ENCODE data around the gene KCNIP1. TPM values are rescaled to one million over a fixed set of nuclear protein-coding genes. Genes with fewer than 3 reads are reported as not detected.

The KCNIP1 gene
- total and polyA plus RNA-seq, 2 experiments from 2014 or later: 0.43 to 0.80 TPM

GRCh38 chr5:170513856-170514525 lies 10.2 kb downstream of the KCNIP1 start:
- H2AFZ ChIP-seq: no peak overlapping the region
- H3K9me3 ChIP-seq (ENCODE audit: low read depth): no peaks in the 10 kb centered on the region
- TF ChIP-seq EZH2phosphoT487 (IDR thresholded peaks at IDR 0.05; ENCODE audit: low read depth, severe bottlenecking, unreplicated experiment) (no peak), EZH2 (IDR thresholded peaks at IDR 0.05; ENCODE audit: borderline replicate concordance) (no peak), CTCF (IDR thresholded peaks at IDR 0.05; ENCODE audit: poor library complexity) (no peak)
- no peaks in the 10 kb centered on the region for H3K4me1 ChIP-seq (ENCODE audit: insufficient read depth)
- H3K27me3 ChIP-seq: no peaks in the 10 kb centered on the region
- no peaks in the 10 kb centered on the region for H4K20me1 ChIP-seq (ENCODE audit: insufficient read depth, poor library complexity, severe bottlenecking)
- no peak for DNase-seq (ENCODE audit: low spot score)
- no peaks in the 10 kb centered on the region for H3K79me2 ChIP-seq
- H3K4me2 ChIP-seq: no peak overlapping the region
- H3K27ac ChIP-seq: no peak overlapping the region
- H3K36me3 ChIP-seq (replicated peaks; ENCODE audit: insufficient read depth, low read depth): no peaks in the 10 kb centered on the region
- no peaks in the 10 kb centered on the region for H3K9me2 ChIP-seq (replicated peaks; ENCODE audit: insufficient read depth)
- 86% methylated on average over 5 of the region's 5 CpGs for WGBS (ENCODE audit: low lambda C conversion rate, missing lambda C conversion rate)
- no peak overlapping the region for H3K4me3 ChIP-seq

- H2AFZ ChIP-seq: no peak overlapping the region
- TF ChIP-seq CTCF (IDR thresholded peaks at IDR 0.05; ENCODE audit: poor library complexity): no peak
- no peak for TF ChIP-seq EZH2phosphoT487 (IDR thresholded peaks at IDR 0.05; ENCODE audit: low read depth, severe bottlenecking, unreplicated experiment)
- no peak for TF ChIP-seq EZH2 (IDR thresholded peaks at IDR 0.05; ENCODE audit: borderline replicate concordance)
- no peaks in the 10 kb centered on the region for H3K9me3 ChIP-seq (ENCODE audit: low read depth)
- DNase-seq (ENCODE audit: low spot score): no peak
- no peaks in the 10 kb centered on the region for H3K36me3 ChIP-seq (replicated peaks; ENCODE audit: insufficient read depth, low read depth)
- H3K27ac ChIP-seq: no peak overlapping the region
- H3K4me3 ChIP-seq: no peak overlapping the region
- peaks cover 5% of the 10 kb centered on the region for H3K4me1 ChIP-seq (ENCODE audit: insufficient read depth)
- no peaks in the 10 kb centered on the region for H4K20me1 ChIP-seq (ENCODE audit: insufficient read depth, poor library complexity, severe bottlenecking)
- H3K4me2 ChIP-seq: no peak overlapping the region
- no peaks in the 10 kb centered on the region for H3K9me2 ChIP-seq (replicated peaks; ENCODE audit: insufficient read depth)
- no peaks in the 10 kb centered on the region for H3K27me3 ChIP-seq
- 94% methylated on average over 2 of the region's 2 CpGs for WGBS (ENCODE audit: low lambda C conversion rate, missing lambda C conversion rate)
- no peaks in the 10 kb centered on the region for H3K79me2 ChIP-seq
Observed at GRCh38 chr5:170517411-170517810, 13.6 kb downstream of the KCNIP1 start.

GRCh38 chr5:170518277-170518676 lies 14.5 kb downstream of the KCNIP1 start:
- peaks cover 5% of the 10 kb centered on the region for H3K4me1 ChIP-seq (ENCODE audit: insufficient read depth)
- H3K9me2 ChIP-seq (replicated peaks; ENCODE audit: insufficient read depth): no peaks in the 10 kb centered on the region
- H3K4me3 ChIP-seq: no peak overlapping the region
- no peak for DNase-seq (ENCODE audit: low spot score)
- H3K4me2 ChIP-seq: no peak overlapping the region
- no peak for TF ChIP-seq EZH2 (IDR thresholded peaks at IDR 0.05; ENCODE audit: borderline replicate concordance)
- TF ChIP-seq EZH2phosphoT487 (IDR thresholded peaks at IDR 0.05; ENCODE audit: low read depth, severe bottlenecking, unreplicated experiment): no peak
- no peak for TF ChIP-seq CTCF (IDR thresholded peaks at IDR 0.05; ENCODE audit: poor library complexity)
- H2AFZ ChIP-seq: no peak overlapping the region
- no peaks in the 10 kb centered on the region for H3K9me3 ChIP-seq (ENCODE audit: low read depth)
- H3K36me3 ChIP-seq (replicated peaks; ENCODE audit: insufficient read depth, low read depth): no peaks in the 10 kb centered on the region
- no peaks in the 10 kb centered on the region for H3K79me2 ChIP-seq
- 75% methylated on average over 5 of the region's 5 CpGs for WGBS (ENCODE audit: low lambda C conversion rate, missing lambda C conversion rate)
- no peaks in the 10 kb centered on the region for H3K27me3 ChIP-seq
- H4K20me1 ChIP-seq (ENCODE audit: insufficient read depth, poor library complexity, severe bottlenecking): no peaks in the 10 kb centered on the region
- H3K27ac ChIP-seq: no peak overlapping the region

Measured in hepatocyte (in vitro differentiated cells).